Astrocyte of the spinal cord (primary cell): ENCODE data around the gene XPNPEP3.
"Not testable (repeated sequence)": the region's sequence is repeated elsewhere in the genome, so short reads cannot be mapped to it uniquely, and the experiment has no call there.

Experiments used
- DNase-seq: peaks from one replicate; pipeline ENCODE4 v3.0.0; 2011; ENCODE audit warnings: low read depth, low spot score
- H3K4me3 ChIP-seq: 2 replicates; pipeline ENCODE4 v1.5.1; 2011; ENCODE audit warnings: low read depth, mild to moderate bottlenecking, low read length, moderate library complexity
- CTCF ChIP-seq: IDR thresholded peaks from 2 replicates; pipeline ENCODE4 v1.5.1; 2012; ENCODE audit warnings: low read depth, mild to moderate bottlenecking, low read length, inconsistent platforms
- in situ Hi-C: cut with HindIII; loops from 2 replicates; pipeline ENCODE4 v1.10.0; 2017; ENCODE audit warnings: low sequenced_read_pairs

The XPNPEP3 gene

GRCh38 chr22:40904101-40904500 lies 47.2 kb downstream of the XPNPEP3 start:
- DNase-seq, result no peak
- in situ Hi-C loops, result no loop called here
- no peak overlapping the region for H3K4me3 ChIP-seq
- TF ChIP-seq CTCF, result no peak

- in situ Hi-C loops, result no loop called here
- DNase-seq, result no peak
- no peak overlapping the region for H3K4me3 ChIP-seq
- TF ChIP-seq CTCF, result no peak
Measured at GRCh38 chr22:40908895-40909294, 51.9 kb downstream of the XPNPEP3 start.

GRCh38 chr22:40911772-40912171 lies 54.8 kb downstream of the XPNPEP3 start:
- no peak for TF ChIP-seq CTCF
- no peak for DNase-seq
- in situ Hi-C loops, result no loop called here
- H3K4me3 ChIP-seq, result no peak overlapping the region

- H3K4me3 ChIP-seq, DNase-seq, in situ Hi-C loops: not testable (repeated sequence)
Measured at GRCh38 chr22:40912987-40913386, 56.0 kb downstream of the XPNPEP3 start.

GRCh38 chr22:40919446-40919845 lies 62.5 kb downstream of the XPNPEP3 start:
- DNase-seq, result no peak
- TF ChIP-seq CTCF, result no peak
- no peak overlapping the region for H3K4me3 ChIP-seq
- in situ Hi-C loops, result no loop called here

- DNase-seq, result no peak
- in situ Hi-C loops, result no loop called here
- no peak overlapping the region for H3K4me3 ChIP-seq
- no peak for TF ChIP-seq CTCF
Measured at GRCh38 chr22:40920526-40920925, 63.6 kb downstream of the XPNPEP3 start.

GRCh38 chr22:40922484-40923303 lies 65.7 kb downstream of the XPNPEP3 start:
- H3K4me3 ChIP-seq, result no peak overlapping the region
- peak; percentile 78 for DNase-seq
- in situ Hi-C loops, result no loop called here
- peak; percentile 54 for TF ChIP-seq CTCF
